Keratinocyte (primary cell): ENCODE data around the gene PGAM5.

Experiments
- CTCF ChIP-seq, 3 experiments: IDR thresholded peaks in 1 of 3; conservative IDR thresholded peaks in 1 of 3; optimal IDR thresholded peaks in 1 of 3; 2 replicates in 2 of 3; 3 replicates in 1 of 3; pipeline versions ENCODE3 to v1.5.1; 2011; ENCODE audit warnings: low read length in 3 of 3, mild to moderate bottlenecking in 3 of 3, moderate library complexity in 2 of 3, control low read depth in 1 of 3, inconsistent platforms in 1 of 3; ENCODE audit not compliant: insufficient read depth in 2 of 3; ENCODE audit errors: extremely low read depth in 1 of 3
- EZH2 ChIP-seq: IDR thresholded peaks from one replicate; pipeline ENCODE4 v1.6.1; 2012; ENCODE audit warnings: inconsistent platforms, mild to moderate bottlenecking, low read length, moderate library complexity

DNA sequence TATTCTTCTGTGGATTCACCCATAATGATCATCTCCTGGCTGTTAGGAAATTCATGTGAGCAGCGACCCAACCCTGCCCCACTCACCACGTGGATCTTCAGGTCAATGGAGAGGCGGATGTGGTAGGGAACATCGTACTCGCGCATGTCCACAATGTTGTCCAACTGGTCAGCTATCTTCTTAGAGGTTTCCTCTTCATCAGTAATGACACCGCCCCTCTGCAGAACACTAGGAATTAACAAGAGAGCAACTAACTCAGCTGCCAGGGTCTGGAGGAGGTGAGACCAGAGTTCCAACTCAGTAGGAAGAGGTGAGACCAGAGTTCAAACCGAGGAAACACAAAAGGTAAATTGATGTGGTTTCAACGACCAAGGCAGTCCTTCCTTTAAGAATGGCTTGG, 33.1 kb upstream of the PGAM5 start:
- TF ChIP-seq CTCF (optimal IDR thresholded peaks at IDR 0.05 in 1 of 3, IDR thresholded peaks at IDR 0.05 in 1 of 3, conservative IDR thresholded peaks at IDR 0.05 in 1 of 3; ENCODE audit: extremely low read depth in 1 of 3, insufficient read depth in 2 of 3, low read length in 3 of 3) (no peak), EZH2 (no peak)
